ENCODE results near the gene ATG2A.

- TF ChIP-seq CTCF (IDR thresholded peaks at IDR 0.05; ENCODE audit: extremely low read depth in 1 of 2, insufficient read depth in 1 of 2, low read depth in 1 of 2, low read length in 2 of 2): no peak
- no peak for TF ChIP-seq EZH2 (IDR thresholded peaks at IDR 0.05; ENCODE audit: borderline replicate concordance, low read depth, low read length, severe bottlenecking)
- no peak for TF ChIP-seq MYC (IDR thresholded peaks at IDR 0.05; ENCODE audit: low read depth, low read length)
- TF ChIP-seq POLR2A (IDR thresholded peaks at IDR 0.05; ENCODE audit: low read depth, low read length): no peak
- TF ChIP-seq MAX (IDR thresholded peaks at IDR 0.05; ENCODE audit: insufficient read depth, insufficient read length): no peak
- no peak for TF ChIP-seq GATA2 (IDR thresholded peaks at IDR 0.05; ENCODE audit: insufficient read depth, insufficient read length, low read depth, low read length)
- TF ChIP-seq POLR2AphosphoS5 (IDR thresholded peaks at IDR 0.05; ENCODE audit: insufficient read depth, low read depth, low read length): no peak
Measured at GRCh38 chr11:64888406-64888728, 28.6 kb downstream of the ATG2A start.
